Breast epithelium (tissue), 4 donors: ENCODE results near the gene NEMP1. TPM values are rescaled to one million over a fixed set of nuclear protein-coding genes. Genes with fewer than 3 reads are reported as not detected.

Experiments used
- DNase-seq, 2 donors: peaks; one replicate each; pipeline ENCODE4 v3.0.0-alpha.2; 2019; ENCODE audit warnings: low spot score in 2 of 2
- H3K27ac ChIP-seq, 2 donors: fragments of 200-600 bp; sonication (generic) in 1 of 2; one replicate each; pipeline ENCODE4 v1.5.1; 2016 to 2019; ENCODE audit warnings: mild to moderate bottlenecking in 1 of 2
- H3K27me3 ChIP-seq, 2 donors: fragments of 200-600 bp; sonication (generic) in 1 of 2; one replicate each; pipeline versions ENCODE4 v1.5.1 to v1.6.0; 2017 to 2019; ENCODE audit warnings: control low read depth in 1 of 2, mild to moderate bottlenecking in 1 of 2
- H3K36me3 ChIP-seq: fragments of 200-600 bp; one replicate; pipeline ENCODE4 v1.5.1; 2019
- H3K4me1 ChIP-seq, 2 donors: fragments of 200-600 bp; sonication (generic); one replicate each; pipeline ENCODE4 v1.5.1; 2016 to 2019; ENCODE audit warnings: control low read depth in 1 of 2
- H3K4me3 ChIP-seq, 3 donors: fragments of 200-600 bp; sonication (generic); 1 replicate in 2 of 3; 2 replicates in 1 of 3; pipeline ENCODE4 v1.5.1; 2016 to 2019; ENCODE audit warnings: mild to moderate bottlenecking in 3 of 3, moderate library complexity in 2 of 3
- H3K9me3 ChIP-seq, 2 donors: fragments of 200-600 bp; sonication (generic) in 1 of 2; one replicate each; pipeline ENCODE4 v1.5.1; 2016 to 2019; ENCODE audit warnings: control low read depth in 1 of 2
- CTCF ChIP-seq, 3 donors: fragments of 450-650 bp; IDR thresholded peaks; one replicate each; pipeline ENCODE4 v1.5.1; 2016 to 2017; ENCODE audit warnings: antibody characterized with exemption in 3 of 3, mild to moderate bottlenecking in 3 of 3, moderate library complexity in 3 of 3
- POLR2A ChIP-seq: fragments of 450-650 bp; IDR thresholded peaks from one replicate; pipeline ENCODE4 v1.6.1; 2016; ENCODE audit warnings: antibody characterized with exemption, mild to moderate bottlenecking, moderate library complexity
- POLR2AphosphoS5 ChIP-seq, 3 donors: sonication (generic); formaldehyde crosslinking; IDR thresholded peaks; one replicate each; pipeline ENCODE4 v1.6.1; 2017; ENCODE audit warnings: antibody characterized with exemption in 3 of 3
- intact Hi-C: fragments of 100-400 bp; cut with DNase I; formaldehyde crosslinking; loops from one replicate; pipeline ENCODE4 v1.15.1; 2023; ENCODE audit warnings: low total_unique reads
- total RNA-seq, 3 donors: library from RNA; depleted of rRNA; stranded (reverse); fragments of >200 nt; gene quantifications; one replicate each; pipeline ENCODE4 v1.1.0, GENCODE V29; 2016

The NEMP1 gene
- total RNA-seq, 3 donors from 2014 or later: 6.9 to 13.3 (median 10.9) TPM

DNA sequence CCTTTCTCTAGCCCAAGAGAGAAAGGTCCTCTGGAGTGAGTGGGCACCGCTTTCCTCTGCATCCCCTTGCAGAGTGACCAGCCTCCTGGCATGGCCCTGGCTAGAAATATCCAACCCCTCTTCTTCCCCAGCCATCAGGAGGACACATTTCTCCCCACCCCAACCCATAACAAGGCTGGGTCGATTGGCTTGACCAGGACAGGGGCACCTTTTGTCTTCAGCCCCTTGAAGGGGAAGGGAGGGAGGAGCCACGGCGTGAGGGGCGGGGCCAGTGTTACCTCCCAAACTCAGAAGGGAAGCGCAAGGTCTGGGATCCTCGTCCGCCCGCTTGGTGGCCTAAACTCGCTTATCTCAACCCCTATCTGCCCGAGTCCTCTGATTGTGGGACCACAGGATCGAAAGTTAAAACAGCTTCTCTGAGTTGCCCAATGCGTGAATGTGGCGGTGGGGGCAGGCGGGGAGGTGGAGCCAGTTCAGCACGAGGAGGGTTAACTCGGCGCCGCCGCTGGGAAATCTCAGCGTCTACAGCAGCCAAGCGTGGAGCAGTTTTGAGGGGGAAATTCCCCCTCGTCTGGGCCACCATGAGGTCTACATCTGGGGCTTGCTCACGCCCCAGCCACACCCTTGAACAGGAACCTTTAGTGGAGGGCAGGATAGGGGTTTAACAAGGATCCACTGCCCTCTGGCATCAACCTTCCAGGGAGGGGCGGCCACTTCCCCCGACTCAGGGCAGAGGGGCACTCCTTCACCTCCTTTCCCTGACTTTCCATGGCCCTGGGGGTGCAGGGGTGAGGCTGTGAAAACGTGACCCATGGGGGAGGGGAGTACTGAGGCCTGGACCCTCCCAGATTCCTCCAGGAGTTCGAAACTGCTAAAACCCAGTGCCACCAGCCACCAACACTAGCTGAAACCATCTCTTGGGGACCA lies 31.8 kb upstream of the NEMP1 start:
- Histone ChIP-seq H3K27me3 (no peaks in the 10 kb centered on the region), H3K4me3 (peak overlapping the region; percentile 65 to 89 (median 85)), H3K27ac (peak overlapping the region; percentile 96 to 100), H3K4me1 (no peaks in the 10 kb centered on the region), H3K36me3 (no peaks in the 10 kb centered on the region), H3K9me3 (no peaks in the 10 kb centered on the region)
- TF ChIP-seq POLR2A (no peak), POLR2AphosphoS5 (IDR thresholded peaks at IDR 0.05) (peak; percentile 25 to 43 (median 36)), CTCF (IDR thresholded peaks at IDR 0.05) (no peak)
- intact Hi-C loops: loop anchor here (5.0 kb wide), 1 partner anchor 38 kb away; no protein-coding TSS in a partner anchor
- peak in 1 of 2 donors; percentile 71 for DNase-seq

- intact Hi-C loops: loop anchor here (5.0 to 10.0 kb wide), 2 partner anchors 37 to 1135 kb away; partner anchors contain the start of gene RAB5B
- peak overlapping the region; percentile 96 to 100 for H3K27ac ChIP-seq
Observed at GRCh38 chr12:57109207-57110103, 30.9 kb upstream of the NEMP1 start.

GRCh38 chr12:57107456-57108155 lies 29.0 kb upstream of the NEMP1 start:
- Histone ChIP-seq H3K4me3 (no peak overlapping the region), H3K27ac (peak overlapping the region; percentile 6 to 9), H3K27me3 (no peaks in the 10 kb centered on the region), H3K36me3 (no peaks in the 10 kb centered on the region), H3K4me1 (no peaks in the 10 kb centered on the region), H3K9me3 (no peaks in the 10 kb centered on the region)
- no peak for DNase-seq
- intact Hi-C loops: loop anchor here (10.0 kb wide), 1 partner anchor 1133 kb away; the partner anchor contains the start of gene RAB5B
- no peak for TF ChIP-seq CTCF (IDR thresholded peaks at IDR 0.05)
- no peak for TF ChIP-seq POLR2A
- TF ChIP-seq POLR2AphosphoS5 (IDR thresholded peaks at IDR 0.05): no peak

More at GRCh38 chr12:57109207-57110103, 30.9 kb upstream of the NEMP1 start:
- Histone ChIP-seq H3K27me3 (no peaks in the 10 kb centered on the region), H3K9me3 (no peaks in the 10 kb centered on the region), H3K4me1 (no peaks in the 10 kb centered on the region), H3K4me3 (peak overlapping the region; percentile 65 to 89 (median 85)), H3K36me3 (no peaks in the 10 kb centered on the region)
- no peak for DNase-seq
- TF ChIP-seq POLR2A: no peak
- TF ChIP-seq CTCF (IDR thresholded peaks at IDR 0.05): no peak
- no peak for TF ChIP-seq POLR2AphosphoS5 (IDR thresholded peaks at IDR 0.05)

- H3K4me3 ChIP-seq: no peak overlapping the region
- DNase-seq: no peak
- intact Hi-C loops: loop anchor here (10.0 kb wide), 1 partner anchor 1131 kb away; the partner anchor contains the start of gene RAB5B
- peak overlapping the region in 1 of 2 donors; percentile 19 for H3K27ac ChIP-seq
- no peaks in the 10 kb centered on the region for H3K27me3 ChIP-seq
- H3K4me1 ChIP-seq: no peaks in the 10 kb centered on the region
- H3K36me3 ChIP-seq: no peaks in the 10 kb centered on the region
- TF ChIP-seq POLR2A: no peak
- TF ChIP-seq CTCF (IDR thresholded peaks at IDR 0.05): no peak
- TF ChIP-seq POLR2AphosphoS5 (IDR thresholded peaks at IDR 0.05): no peak
- H3K9me3 ChIP-seq: no peaks in the 10 kb centered on the region
Observed at GRCh38 chr12:57106021-57106708, 27.6 kb upstream of the NEMP1 start.
